DMS 273 treated with DMSO at 0.1 percent for 48 hours (cell line): Measurements from ENCODE around the gene ARFGAP3.
"Not testable (repeated sequence)": the region's sequence is repeated elsewhere in the genome, so short reads cannot be mapped to it uniquely, and the experiment has no call there.

Experiments used
- DNase-seq: peaks from one replicate; lab custom pipeline; 2025; lab: John Stamatoyannopoulos, UW

The ARFGAP3 gene

DNA sequence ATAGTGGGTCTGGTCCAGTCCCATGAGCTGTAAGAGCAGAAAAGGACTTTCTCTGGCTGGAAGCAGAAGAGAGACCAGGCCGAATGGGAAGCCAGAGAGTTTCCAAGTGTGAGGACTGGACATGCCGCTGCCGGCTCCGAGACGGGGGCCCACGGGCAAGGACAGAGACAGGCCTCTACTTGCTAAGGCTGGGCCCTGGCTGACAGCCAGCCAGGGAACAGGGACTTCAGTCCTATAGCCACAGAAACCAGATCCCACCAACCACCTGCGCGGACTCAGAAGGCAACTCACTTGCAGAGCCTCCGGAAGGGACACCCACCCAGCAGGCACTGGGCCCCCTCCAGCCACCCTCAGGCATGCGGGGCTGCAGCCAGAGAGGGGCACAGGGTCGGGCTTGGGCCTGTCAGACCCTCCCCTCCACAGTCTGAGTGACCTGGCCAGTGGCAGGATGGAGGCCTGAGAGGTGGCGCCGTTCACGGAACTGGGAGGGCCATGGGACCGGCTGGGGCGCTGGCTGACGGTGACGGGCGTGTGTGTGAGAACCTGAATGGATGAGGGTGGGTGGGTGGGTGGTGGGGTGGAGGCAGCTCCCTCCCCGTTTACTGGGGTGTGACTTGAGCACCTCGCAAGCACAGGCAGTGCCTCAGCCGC, 88.6 kb downstream of the ARFGAP3 start:
- no peak for DNase-seq

DNA sequence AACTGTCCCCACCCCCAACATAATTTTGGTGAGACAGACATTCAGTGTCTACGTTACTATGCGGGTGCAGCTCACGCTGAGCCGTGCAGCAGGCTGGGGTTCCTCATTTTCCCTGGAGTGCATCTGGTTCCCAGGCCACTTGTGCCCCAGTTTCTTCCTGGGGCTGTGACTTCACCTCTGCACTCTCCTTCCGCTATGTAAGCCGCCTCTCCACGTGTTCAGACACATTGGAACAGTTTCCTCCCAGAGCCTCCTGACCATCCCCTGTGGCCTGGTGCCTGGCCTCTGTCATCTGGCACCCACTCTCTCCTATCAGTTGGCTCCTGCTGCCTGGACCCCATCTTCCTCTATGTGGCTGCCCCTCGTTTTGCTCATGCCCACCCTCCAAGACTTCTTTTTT, 90.2 kb downstream of the ARFGAP3 start:
- DNase-seq = no peak

DNA sequence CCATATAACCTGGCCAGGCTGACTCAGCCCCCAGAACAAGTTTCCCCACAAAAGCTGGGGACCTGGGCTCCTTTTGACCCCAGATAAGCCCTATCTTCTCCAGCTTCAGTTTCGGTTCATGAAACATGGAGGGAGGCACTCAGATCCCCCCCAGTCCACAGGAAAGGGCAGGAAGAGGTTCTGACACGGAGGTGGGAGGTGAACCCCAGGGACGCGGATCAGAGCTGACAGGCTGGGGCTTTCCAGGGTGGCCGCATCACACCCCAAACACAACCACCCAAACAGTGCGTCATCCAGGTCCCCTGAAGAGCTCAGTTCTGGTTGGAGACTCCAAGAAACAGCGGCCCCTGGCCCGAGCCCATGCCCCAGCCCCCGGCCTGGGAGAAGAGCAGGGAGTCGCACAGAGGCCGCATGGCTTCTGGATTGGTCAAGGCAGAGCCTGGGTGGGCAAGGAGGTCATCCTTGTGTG, 92.1 kb downstream of the ARFGAP3 start:
- DNase-seq = no peak

DNA sequence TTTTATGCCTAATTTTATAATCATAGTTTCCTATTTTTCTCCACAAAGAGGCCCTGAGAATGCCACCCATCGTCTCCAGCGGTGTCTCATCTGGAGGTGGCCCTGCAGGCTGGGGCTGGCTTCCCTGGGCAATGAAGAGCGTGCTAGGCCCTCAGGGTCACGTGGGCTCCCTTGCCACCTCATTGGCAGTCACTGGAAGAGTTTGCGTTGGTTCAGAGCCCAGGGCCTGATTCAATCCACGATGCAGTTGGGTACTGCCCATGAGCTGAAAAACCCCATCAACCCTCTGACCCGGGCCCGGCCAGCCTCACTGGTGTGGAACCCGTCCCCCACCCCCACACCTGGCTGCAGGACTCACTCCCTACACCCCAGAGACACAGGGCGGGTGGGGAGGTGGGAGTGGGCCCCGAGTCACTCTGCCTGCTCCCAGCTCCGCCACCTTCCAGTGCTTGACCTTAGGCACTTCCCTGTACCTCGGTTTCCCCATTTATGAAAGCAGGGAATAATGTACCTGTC, 93.0 kb downstream of the ARFGAP3 start:
- no peak for DNase-seq

DNA sequence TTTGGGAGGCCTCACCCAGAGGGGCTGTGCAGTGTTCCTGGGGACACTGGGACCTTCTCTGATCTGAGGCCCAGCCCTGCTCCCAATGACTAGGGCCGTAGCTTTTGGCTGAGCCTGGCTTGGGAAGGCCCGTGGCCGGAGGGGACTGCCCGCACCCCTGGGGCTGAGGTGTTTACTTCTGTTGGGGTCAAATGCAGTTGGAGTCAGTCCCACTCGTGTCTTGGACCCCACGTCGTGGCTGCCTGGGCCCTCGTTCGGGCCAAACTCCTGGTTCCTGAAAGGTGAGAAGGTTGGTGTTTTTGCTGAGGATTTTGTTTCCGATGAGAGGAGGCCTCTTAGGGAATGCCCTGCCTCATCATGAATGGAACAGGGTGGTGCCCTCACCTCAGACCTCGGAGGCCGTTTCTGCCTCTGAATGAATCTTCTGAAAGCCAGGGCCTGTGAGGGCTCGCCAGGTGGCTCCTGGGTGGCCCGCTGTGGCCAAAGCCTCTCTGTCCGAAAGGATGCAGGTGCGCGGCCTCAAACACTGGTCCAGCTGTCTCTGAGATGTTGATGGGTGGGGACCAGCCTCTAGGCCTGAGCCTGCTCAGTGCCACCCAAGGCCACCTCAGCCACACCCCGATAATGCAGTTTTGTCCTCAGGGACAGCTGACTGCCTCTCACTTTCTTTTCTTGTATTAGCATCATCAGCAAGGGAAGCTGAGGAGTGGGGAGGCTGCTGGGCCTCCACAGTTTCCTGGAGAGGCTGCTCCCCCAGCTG, 96.1 kb downstream of the ARFGAP3 start:
- DNase-seq = no peak

DNA sequence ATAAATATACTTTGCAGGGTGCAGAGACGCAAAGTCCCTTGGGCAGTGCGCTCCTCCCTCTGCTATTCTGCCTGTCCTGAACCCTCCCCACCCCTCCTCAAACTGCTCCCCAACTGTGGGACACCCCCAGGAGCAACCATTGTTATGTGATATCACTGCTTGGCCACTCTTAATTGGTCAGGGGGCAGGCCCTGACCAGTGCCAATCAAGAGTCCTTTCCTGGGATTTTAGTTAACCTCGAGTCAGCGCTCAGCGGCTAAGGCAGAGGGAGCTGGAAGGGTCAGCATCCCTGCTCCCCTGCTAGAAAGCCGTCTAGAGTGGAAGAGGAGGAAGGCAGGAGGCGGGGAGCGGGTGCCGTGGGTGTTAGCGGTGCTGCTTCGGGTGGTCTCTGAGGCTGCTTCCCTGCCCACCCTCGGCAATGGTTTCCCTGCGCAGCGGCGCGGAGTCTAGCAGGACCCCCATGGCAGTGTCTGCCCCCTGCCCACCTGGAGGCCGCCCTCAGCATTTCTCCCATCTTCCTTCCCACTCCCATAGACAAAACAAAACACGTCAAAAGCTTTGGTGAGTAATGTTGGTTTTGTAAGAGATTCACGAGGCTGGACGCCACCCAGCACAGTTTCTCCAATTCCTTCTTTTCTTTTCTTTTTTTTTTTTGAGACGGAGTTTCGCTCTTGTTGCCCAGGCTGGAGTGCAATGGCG, 98.0 kb downstream of the ARFGAP3 start:
- DNase-seq = no peak

DNA sequence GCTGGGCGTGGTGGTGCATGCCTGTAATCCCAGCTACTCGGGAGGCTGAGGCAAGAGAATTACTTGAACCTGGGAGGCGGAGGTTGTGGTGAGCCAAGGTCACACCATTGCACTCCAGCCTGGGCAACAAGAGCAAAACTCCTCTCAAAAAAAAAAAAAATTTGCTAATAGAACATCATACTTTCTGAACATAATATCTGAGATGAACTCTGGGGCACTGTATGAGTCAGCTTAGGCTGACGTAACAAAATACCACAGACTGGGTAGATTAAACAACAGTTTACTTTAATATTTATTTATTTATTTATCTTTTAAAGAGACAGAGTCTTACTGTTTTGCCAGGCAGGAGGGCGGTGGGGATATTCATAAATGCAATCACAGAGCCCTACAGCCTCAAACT, 101.5 kb downstream of the ARFGAP3 start:
- DNase-seq = not testable (repeated sequence)

DNA sequence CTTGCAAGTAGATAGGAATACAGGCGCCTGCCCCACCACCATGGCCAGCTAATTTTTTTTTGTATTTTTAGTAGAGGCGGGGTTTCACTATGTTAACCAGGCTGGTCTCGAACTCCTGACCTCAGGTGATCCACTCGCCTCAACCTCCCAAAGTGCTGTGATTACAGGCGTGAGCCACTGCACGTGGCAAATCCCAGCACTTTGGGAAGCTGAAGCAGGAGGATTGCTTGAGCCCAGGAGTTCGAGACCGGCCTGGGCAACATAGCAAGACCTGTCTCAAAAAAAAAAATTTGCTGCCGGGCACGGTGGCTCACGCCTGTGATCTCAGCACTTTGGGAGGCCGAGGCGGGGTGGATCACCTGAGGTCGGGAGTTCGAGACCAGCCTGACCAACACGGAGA, 102.0 kb downstream of the ARFGAP3 start:
- DNase-seq = not testable (repeated sequence)

DNA sequence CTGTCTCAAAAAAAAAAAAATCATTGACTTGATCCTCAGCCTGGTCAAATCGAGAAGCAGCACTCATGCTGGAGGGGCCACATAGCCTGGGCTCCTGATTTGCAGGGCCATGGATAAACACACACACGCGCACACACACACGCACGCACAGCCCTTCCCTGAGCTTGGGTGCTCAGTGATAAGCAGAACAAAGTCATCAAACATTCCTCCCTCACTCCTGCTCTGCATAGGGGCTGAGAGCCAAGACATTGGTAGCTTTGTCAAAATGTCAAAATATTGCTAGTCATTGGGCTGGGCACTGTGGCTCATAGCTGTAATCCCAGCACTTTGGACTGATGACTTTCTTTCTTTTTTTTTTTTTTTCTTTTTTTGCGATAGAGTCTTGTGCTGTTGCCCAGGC, 102.4 kb downstream of the ARFGAP3 start:
- DNase-seq = no peak

DNA sequence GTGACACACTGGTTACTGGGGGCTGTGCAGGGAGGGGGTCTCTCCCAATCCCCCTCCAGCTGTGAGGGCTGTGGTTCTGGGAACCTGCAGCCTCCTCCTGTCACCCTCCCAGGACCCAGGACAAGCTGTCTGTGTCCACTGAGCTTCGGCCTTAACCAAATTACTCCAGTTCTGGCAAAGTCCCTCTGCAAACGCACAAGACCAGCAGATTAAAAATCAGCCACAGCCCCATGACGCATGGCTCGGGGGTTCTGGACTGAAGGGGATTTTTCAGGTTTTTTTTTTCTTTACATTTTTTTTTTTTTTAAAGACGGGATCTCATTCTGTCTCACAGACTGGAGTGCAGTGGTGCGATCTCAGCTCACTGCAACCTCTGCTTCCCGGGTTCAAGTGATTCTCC, 104.2 kb downstream of the ARFGAP3 start:
- no peak for DNase-seq

DNA sequence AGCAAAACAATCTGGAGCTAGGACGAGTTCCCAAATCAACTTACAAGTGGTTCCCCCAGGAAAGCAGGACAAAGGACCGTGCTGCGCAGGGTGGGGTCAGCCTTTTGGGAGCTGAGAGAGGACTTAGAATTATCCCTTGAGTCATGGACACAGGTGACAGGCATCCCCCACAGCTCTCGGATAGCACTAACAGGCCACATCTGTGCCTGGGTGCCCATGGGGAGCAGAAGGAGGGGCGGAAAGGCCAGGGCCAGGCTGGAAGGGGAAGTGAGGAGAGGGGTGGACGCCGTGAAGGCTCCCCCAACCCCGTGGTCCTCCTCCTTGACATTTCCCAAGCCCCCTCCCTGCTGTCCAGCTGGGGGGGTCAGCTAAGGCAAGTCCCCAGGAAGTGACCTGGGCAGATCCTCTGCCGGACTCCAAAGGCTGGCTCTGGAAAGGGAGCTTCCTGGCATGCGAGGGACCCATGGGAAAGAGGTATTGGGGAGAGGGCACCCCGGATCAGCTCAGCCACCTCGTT, 104.8 kb downstream of the ARFGAP3 start:
- no peak for DNase-seq

DNA sequence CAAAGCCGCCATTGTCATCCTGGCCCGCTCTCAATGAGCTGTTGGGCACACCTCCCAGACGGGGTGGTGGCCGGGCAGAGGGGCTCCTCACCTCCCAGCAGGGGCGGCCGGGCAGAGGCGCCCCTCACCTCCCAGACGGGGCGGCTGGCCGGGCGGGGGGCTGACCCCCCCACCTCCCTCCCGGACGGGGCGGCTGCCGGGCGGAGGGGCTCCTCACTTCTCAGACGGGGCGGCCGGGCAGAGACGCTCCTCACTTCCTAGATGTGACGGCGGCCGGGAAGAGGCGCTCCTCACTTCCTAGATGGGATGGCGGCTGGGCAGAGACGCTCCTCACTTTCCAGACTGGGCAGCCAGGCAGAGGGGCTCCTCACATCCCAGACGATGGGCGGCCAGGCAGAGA, 106.7 kb downstream of the ARFGAP3 start:
- DNase-seq = not testable (repeated sequence)

DNA sequence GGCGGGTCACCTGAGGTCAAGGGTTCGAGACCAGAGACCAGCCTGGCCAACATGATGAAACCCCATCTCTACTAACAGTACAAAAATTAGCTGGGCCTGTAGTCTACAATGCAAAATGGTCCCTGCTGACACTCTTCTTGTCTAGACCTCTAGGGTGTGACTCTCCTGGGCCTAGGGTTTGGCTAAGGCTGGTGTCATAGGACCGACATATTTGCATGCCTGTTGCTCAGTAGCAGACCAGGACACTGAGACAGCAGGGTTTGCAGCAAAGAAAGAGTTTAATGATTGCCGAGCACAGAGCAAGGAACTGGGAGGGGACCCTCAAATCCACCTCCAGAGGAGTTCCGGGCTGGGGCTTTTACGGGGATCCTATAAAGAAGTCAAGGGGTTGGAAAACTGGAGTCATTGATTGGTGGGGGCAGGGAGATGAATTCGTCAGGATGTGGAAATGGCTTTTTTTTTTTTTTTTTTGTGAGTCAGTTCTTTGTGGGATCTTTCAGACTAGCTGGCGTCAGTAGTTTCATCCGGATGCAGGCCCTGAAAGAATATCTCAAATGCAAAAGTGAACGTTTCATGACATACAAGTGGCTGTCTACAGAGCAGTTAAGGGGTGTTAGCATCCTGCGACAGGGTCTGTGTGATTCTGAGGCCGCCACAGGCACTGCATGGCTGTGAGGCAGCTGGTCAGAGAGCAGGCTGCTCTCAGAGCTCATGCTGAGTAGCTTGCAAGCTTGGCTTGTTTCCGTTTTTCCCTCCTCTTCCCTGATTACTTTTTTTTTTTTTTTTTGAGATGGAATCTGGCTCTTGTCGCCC, 109.2 kb downstream of the ARFGAP3 start:
- no peak for DNase-seq
